GM23338 (cell line): ENCODE measurements around the gene CSTF2T.

Experiments used
- CREB1 ChIP-seq: fragments of 250-450 bp; sonication (Bioruptor Pico); IDR thresholded peaks from 2 replicates; pipeline ENCODE4 v1.5.0; 2020; ENCODE audit warnings: low read depth, mild to moderate bottlenecking, moderate library complexity
- EZH2 ChIP-seq: fragments of 200-600 bp; sonication (generic); IDR thresholded peaks from one replicate; pipeline ENCODE4 v1.8.0; 2017; ENCODE audit warnings: antibody characterized with exemption, mild to moderate bottlenecking, low read depth; ENCODE audit not compliant: unreplicated experiment
- EZH2phosphoT487 ChIP-seq: fragments of 200-600 bp; sonication (generic); IDR thresholded peaks from one replicate; pipeline ENCODE4 v1.8.1; 2018; ENCODE audit warnings: antibody characterized with exemption; ENCODE audit not compliant: unreplicated experiment
- NANOG ChIP-seq: IDR thresholded peaks from 2 replicates; pipeline ENCODE4 v1.6.1; 2016; ENCODE audit warnings: antibody characterized with exemption, borderline replicate concordance
- POLR2AphosphoS5 ChIP-seq: IDR thresholded peaks from 2 replicates; pipeline ENCODE4 v1.6.1; 2016; ENCODE audit warnings: antibody characterized with exemption, low read depth
- ZNF114 ChIP-seq: fragments of 250-450 bp; sonication (Bioruptor Pico); IDR thresholded peaks from 2 replicates; pipeline ENCODE4 v1.5.0; 2020; ENCODE audit warnings: mild to moderate bottlenecking, moderate library complexity
- ZNF331 ChIP-seq: fragments of 250-450 bp; sonication (Bioruptor Pico); IDR thresholded peaks from 2 replicates; pipeline ENCODE4 v1.5.0; 2020; ENCODE audit warnings: low read depth, mild to moderate bottlenecking, moderate library complexity
- TF ChIP-seq, protein P1 (sequence below), 2 experiments: fragments of 200-600 bp in 1 of 2; sonication (generic) in 1 of 2; conservative IDR thresholded peaks; 2 replicates each; pipeline versions ENCODE4 v1.5.1 to v1.6.1; 2016 to 2017; ENCODE audit warnings: antibody characterized with exemption in 2 of 2, low read depth in 2 of 2, mild to moderate bottlenecking in 2 of 2, moderate library complexity in 1 of 2
- TF ChIP-seq, protein P2 (sequence below): IDR thresholded peaks from one replicate; pipeline ENCODE4 v1.6.1; 2018; ENCODE audit warnings: antibody characterized with exemption; ENCODE audit not compliant: unreplicated experiment

DNA sequence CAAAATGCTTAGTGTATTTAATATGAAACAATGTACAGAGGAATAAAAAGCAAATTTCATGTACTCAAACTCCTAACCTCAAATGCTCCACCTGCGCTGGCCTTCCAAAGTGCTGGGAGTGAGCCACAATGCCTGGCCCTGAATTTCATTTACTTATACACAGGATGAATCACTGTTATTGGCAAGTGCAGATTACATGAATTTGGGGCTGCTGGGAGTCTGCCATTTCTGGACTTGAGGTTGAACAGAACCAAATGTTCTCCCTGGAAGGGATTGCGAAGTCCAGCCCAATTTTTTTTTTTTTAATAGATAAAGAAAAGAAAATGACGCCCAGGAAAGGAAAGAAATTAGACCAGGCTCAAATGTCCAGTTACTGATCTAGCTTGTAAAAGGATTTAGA, 6.8 kb upstream of the CSTF2T start:
- no peak for TF ChIP-seq POLR2AphosphoS5
- no peak for TF ChIP-seq EZH2
- no peak for TF ChIP-seq EZH2phosphoT487
- TF ChIP-seq, protein P1, sequence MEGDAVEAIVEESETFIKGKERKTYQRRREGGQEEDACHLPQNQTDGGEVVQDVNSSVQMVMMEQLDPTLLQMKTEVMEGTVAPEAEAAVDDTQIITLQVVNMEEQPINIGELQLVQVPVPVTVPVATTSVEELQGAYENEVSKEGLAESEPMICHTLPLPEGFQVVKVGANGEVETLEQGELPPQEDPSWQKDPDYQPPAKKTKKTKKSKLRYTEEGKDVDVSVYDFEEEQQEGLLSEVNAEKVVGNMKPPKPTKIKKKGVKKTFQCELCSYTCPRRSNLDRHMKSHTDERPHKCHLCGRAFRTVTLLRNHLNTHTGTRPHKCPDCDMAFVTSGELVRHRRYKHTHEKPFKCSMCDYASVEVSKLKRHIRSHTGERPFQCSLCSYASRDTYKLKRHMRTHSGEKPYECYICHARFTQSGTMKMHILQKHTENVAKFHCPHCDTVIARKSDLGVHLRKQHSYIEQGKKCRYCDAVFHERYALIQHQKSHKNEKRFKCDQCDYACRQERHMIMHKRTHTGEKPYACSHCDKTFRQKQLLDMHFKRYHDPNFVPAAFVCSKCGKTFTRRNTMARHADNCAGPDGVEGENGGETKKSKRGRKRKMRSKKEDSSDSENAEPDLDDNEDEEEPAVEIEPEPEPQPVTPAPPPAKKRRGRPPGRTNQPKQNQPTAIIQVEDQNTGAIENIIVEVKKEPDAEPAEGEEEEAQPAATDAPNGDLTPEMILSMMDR (conservative IDR thresholded peaks at IDR 0.05; ENCODE audit: low read depth in 2 of 2): no peak
- TF ChIP-seq, protein P2, sequence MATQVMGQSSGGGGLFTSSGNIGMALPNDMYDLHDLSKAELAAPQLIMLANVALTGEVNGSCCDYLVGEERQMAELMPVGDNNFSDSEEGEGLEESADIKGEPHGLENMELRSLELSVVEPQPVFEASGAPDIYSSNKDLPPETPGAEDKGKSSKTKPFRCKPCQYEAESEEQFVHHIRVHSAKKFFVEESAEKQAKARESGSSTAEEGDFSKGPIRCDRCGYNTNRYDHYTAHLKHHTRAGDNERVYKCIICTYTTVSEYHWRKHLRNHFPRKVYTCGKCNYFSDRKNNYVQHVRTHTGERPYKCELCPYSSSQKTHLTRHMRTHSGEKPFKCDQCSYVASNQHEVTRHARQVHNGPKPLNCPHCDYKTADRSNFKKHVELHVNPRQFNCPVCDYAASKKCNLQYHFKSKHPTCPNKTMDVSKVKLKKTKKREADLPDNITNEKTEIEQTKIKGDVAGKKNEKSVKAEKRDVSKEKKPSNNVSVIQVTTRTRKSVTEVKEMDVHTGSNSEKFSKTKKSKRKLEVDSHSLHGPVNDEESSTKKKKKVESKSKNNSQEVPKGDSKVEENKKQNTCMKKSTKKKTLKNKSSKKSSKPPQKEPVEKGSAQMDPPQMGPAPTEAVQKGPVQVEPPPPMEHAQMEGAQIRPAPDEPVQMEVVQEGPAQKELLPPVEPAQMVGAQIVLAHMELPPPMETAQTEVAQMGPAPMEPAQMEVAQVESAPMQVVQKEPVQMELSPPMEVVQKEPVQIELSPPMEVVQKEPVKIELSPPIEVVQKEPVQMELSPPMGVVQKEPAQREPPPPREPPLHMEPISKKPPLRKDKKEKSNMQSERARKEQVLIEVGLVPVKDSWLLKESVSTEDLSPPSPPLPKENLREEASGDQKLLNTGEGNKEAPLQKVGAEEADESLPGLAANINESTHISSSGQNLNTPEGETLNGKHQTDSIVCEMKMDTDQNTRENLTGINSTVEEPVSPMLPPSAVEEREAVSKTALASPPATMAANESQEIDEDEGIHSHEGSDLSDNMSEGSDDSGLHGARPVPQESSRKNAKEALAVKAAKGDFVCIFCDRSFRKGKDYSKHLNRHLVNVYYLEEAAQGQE: no peak
- TF ChIP-seq ZNF114 (CRISPR knock-in tag): no peak
- TF ChIP-seq CREB1 (CRISPR knock-in tag): no peak
- no peak for TF ChIP-seq ZNF331 (CRISPR knock-in tag)
- no peak for TF ChIP-seq NANOG
